Measurements from ENCODE around the gene ZNF134. TPM values are rescaled to one million over a fixed set of nuclear protein-coding genes. Genes with fewer than 3 reads are reported as not detected.
A peak's percentile ranks its signal among the peaks of the same experiment; 100 is the strongest.

ZNF134 gene
- total and polyA plus RNA-seq, 9 of the 15 experiments (the other 6 are each of a cell fraction or from before 2014, with no cell fraction given): 1.3 to 10.0 (median 5.7) TPM

- TF ChIP-seq GABPA (tag; conservative IDR thresholded peaks at IDR 0.05; ENCODE audit: low read depth) (peak; percentile 96), ZBTB26 (CRISPR knock-in tag; IDR thresholded peaks at IDR 0.05) (no peak), EP300 (IDR thresholded peaks at IDR 0.05; ENCODE audit: low read length) (no peak), ZNF253 (CRISPR knock-in tag; conservative IDR thresholded peaks at IDR 0.05) (no peak), MAFG (tag; conservative IDR thresholded peaks at IDR 0.05) (no peak), TBL1XR1 (IDR thresholded peaks at IDR 0.05; ENCODE audit: low read length in 2 of 2) (no peak), RFX1 (IDR thresholded peaks at IDR 0.05) (no peak), AFF4 (CRISPR knock-in tag; IDR thresholded peaks at IDR 0.05) (no peak), ZNF274 (IDR thresholded peaks at IDR 0.05; ENCODE audit: borderline replicate concordance, low read depth, low read length) (no peak), TCF15 (CRISPR knock-in tag; IDR thresholded peaks at IDR 0.05) (no peak), RBM25 (IDR thresholded peaks at IDR 0.05; ENCODE audit: low read depth, low read length, severe bottlenecking) (no peak), ZFP36 (IDR thresholded peaks at IDR 0.05; ENCODE audit: low read depth, low read length, partially characterized antibody) (peak; percentile 70), ZNF121 (CRISPR knock-in tag; conservative IDR thresholded peaks at IDR 0.05) (no peak), ZNF511 (CRISPR knock-in tag; IDR thresholded peaks at IDR 0.05) (0 out of 2 replicates have a peak, but pooled peaks have one; percentile 45)
Measured at GRCh38 chr19:57599761-57600383, 14.2 kb upstream of the ZNF134 start, which contains the start of gene ZNF530 (continued).
